HEK293 (cell line): ENCODE results near the gene WASL.

Source experiments
- CTCF ChIA-PET: fragments of 350-600 bp; formaldehyde crosslinking; extraction: SDS; loops from one replicate; lab custom pipeline; 2021; ENCODE audit warnings: antibody characterized with exemption; lab: Yijun Ruan, JAX
- POLR2A ChIA-PET: fragments of 300-600 bp; formaldehyde crosslinking; extraction: SDS; loops from one replicate; lab custom pipeline; 2020; ENCODE audit warnings: antibody characterized with exemption, inconsistent platforms; lab: Yijun Ruan, JAX
- H3K27ac ChIP-seq: fragments of 200-500 bp; sonication (Bioruptor generic); 2 replicates; pipeline ENCODE4 v1.5.1; 2014; ENCODE audit warnings: low read depth, low read length, control low read depth, inconsistent platforms; ENCODE audit errors: extremely low read depth
- H3K36me3 ChIP-seq, 2 experiments: fragments of 200-500 bp in 1 of 2; sonication (Bioruptor generic) in 1 of 2; 1 replicate in 1 of 2; 2 replicates in 1 of 2; pipeline ENCODE4 v1.5.1; 2014 to 2017; ENCODE audit warnings: inconsistent platforms in 2 of 2, low read length in 2 of 2; ENCODE audit not compliant: control insufficient read depth in 2 of 2, insufficient read depth in 1 of 2
- H3K4me1 ChIP-seq: fragments of 200-500 bp; sonication (Bioruptor generic); 2 replicates; pipeline ENCODE4 v1.5.1; 2014; ENCODE audit warnings: mild to moderate bottlenecking, low read length, inconsistent platforms; ENCODE audit not compliant: control insufficient read depth, insufficient read depth
- H3K4me3 ChIP-seq: 2 replicates; pipeline ENCODE4 v1.5.1; 2011; ENCODE audit warnings: low read depth, mild to moderate bottlenecking, control low read depth, low read length, moderate library complexity
- H3K9me3 ChIP-seq: fragments of 200-500 bp; sonication (Bioruptor generic); 2 replicates; pipeline ENCODE4 v1.5.1; 2014; ENCODE audit warnings: low read depth, low read length, inconsistent platforms; ENCODE audit not compliant: control insufficient read depth, insufficient read depth
- FEZF1 ChIP-seq: fragments of 450-650 bp; formaldehyde crosslinking; IDR thresholded peaks from 2 replicates; pipeline ENCODE4 v1.5.1; 2016; ENCODE audit warnings: missing biosample characterization, missing genetic modification characterization
- GLIS1 ChIP-seq: fragments of 450-650 bp; formaldehyde crosslinking; IDR thresholded peaks from 2 replicates; pipeline ENCODE4 v1.5.1; 2016; ENCODE audit warnings: missing biosample characterization, missing genetic modification characterization
- OSR2 ChIP-seq: fragments of 450-650 bp; formaldehyde crosslinking; IDR thresholded peaks from 2 replicates; pipeline ENCODE4 v1.5.1; 2016; ENCODE audit warnings: missing biosample characterization, missing genetic modification characterization
- PBX3 ChIP-seq: sonication (generic); formaldehyde crosslinking; IDR thresholded peaks from 2 replicates; pipeline ENCODE4 v1.8.1; 2022; ENCODE audit warnings: mild to moderate bottlenecking, moderate library complexity, missing genetic modification reagents
- WT1 ChIP-seq: fragments of 450-650 bp; formaldehyde crosslinking; IDR thresholded peaks from 2 replicates; pipeline ENCODE4 v1.5.1; 2016; ENCODE audit warnings: missing biosample characterization, missing genetic modification characterization
- ZBTB21 ChIP-seq: fragments of 450-650 bp; formaldehyde crosslinking; IDR thresholded peaks from 2 replicates; pipeline ENCODE4 v1.5.1; 2017; ENCODE audit warnings: missing biosample characterization, missing genetic modification characterization
- ZNF157 ChIP-seq: fragments of 450-650 bp; formaldehyde crosslinking; IDR thresholded peaks from 2 replicates; pipeline ENCODE4 v1.5.1; 2016; ENCODE audit warnings: missing biosample characterization, missing genetic modification characterization
- ZNF211 ChIP-seq: fragments of 450-650 bp; formaldehyde crosslinking; IDR thresholded peaks from 2 replicates; pipeline ENCODE4 v1.5.1; 2016; ENCODE audit warnings: low read depth, missing biosample characterization, missing genetic modification characterization
- ZNF302 ChIP-seq: fragments of 450-650 bp; formaldehyde crosslinking; IDR thresholded peaks from 2 replicates; pipeline ENCODE4 v1.5.1; 2016; ENCODE audit warnings: missing biosample characterization, missing genetic modification characterization, low read depth
- ZNF324 ChIP-seq: fragments of 450-650 bp; formaldehyde crosslinking; IDR thresholded peaks from 2 replicates; pipeline ENCODE4 v1.5.1; 2016; ENCODE audit warnings: missing biosample characterization, missing genetic modification characterization
- ZNF398 ChIP-seq: fragments of 450-650 bp; formaldehyde crosslinking; IDR thresholded peaks from 2 replicates; pipeline ENCODE4 v1.5.1; 2017; ENCODE audit warnings: missing biosample characterization, missing genetic modification characterization
- ZNF488 ChIP-seq: fragments of 450-650 bp; formaldehyde crosslinking; IDR thresholded peaks from 2 replicates; pipeline ENCODE4 v1.5.1; 2016; ENCODE audit warnings: missing biosample characterization, missing genetic modification characterization
- ZNF510 ChIP-seq: fragments of 450-650 bp; formaldehyde crosslinking; IDR thresholded peaks from 2 replicates; pipeline ENCODE4 v1.5.1; 2018; ENCODE audit warnings: mild to moderate bottlenecking, missing genetic modification characterization, missing biosample characterization; ENCODE audit not compliant: insufficient replicate concordance
- ZNF521 ChIP-seq: fragments of 450-650 bp; formaldehyde crosslinking; IDR thresholded peaks from 2 replicates; pipeline ENCODE4 v1.5.1; 2017; ENCODE audit warnings: missing biosample characterization, mild to moderate bottlenecking, missing genetic modification characterization
- ZNF549 ChIP-seq: fragments of 450-650 bp; IDR thresholded peaks from 2 replicates; pipeline ENCODE4 v1.5.1; 2018; ENCODE audit warnings: missing biosample characterization, missing genetic modification characterization, mild to moderate bottlenecking, inconsistent platforms, moderate library complexity
- ZNF571 ChIP-seq: fragments of 450-650 bp; formaldehyde crosslinking; IDR thresholded peaks from 2 replicates; pipeline ENCODE4 v1.5.0; 2017; ENCODE audit warnings: missing biosample characterization, missing genetic modification characterization
- ZNF585B ChIP-seq: fragments of 450-650 bp; formaldehyde crosslinking; IDR thresholded peaks from 2 replicates; pipeline ENCODE4 v1.5.1; 2016; ENCODE audit warnings: missing biosample characterization, missing genetic modification characterization
- ZNF621 ChIP-seq: fragments of 450-650 bp; formaldehyde crosslinking; IDR thresholded peaks from 2 replicates; pipeline ENCODE4 v1.5.1; 2017; ENCODE audit warnings: missing biosample characterization, missing genetic modification characterization
- ZNF792 ChIP-seq: fragments of 450-650 bp; formaldehyde crosslinking; IDR thresholded peaks from 2 replicates; pipeline ENCODE4 v1.5.1; 2016; ENCODE audit warnings: missing biosample characterization, missing genetic modification characterization
- ZNF837 ChIP-seq: fragments of 450-650 bp; formaldehyde crosslinking; IDR thresholded peaks from 2 replicates; pipeline ENCODE4 v1.5.1; 2016; ENCODE audit warnings: missing biosample characterization, missing genetic modification characterization
- ZSCAN16 ChIP-seq: fragments of 450-650 bp; formaldehyde crosslinking; IDR thresholded peaks from 2 replicates; pipeline ENCODE4 v1.5.1; 2016; ENCODE audit warnings: missing biosample characterization, missing genetic modification characterization
- TF ChIP-seq, protein P1 (sequence below): fragments of 450-650 bp; formaldehyde crosslinking; IDR thresholded peaks from 2 replicates; pipeline ENCODE4 v1.5.1; 2016; ENCODE audit warnings: missing biosample characterization, missing genetic modification characterization
- TF ChIP-seq, protein P2 (sequence below): fragments of 450-650 bp; formaldehyde crosslinking; IDR thresholded peaks from 2 replicates; pipeline ENCODE4 v1.5.1; 2017; ENCODE audit warnings: missing biosample characterization, mild to moderate bottlenecking, missing genetic modification characterization, moderate library complexity
- TF ChIP-seq, protein P3 (sequence below): fragments of 450-650 bp; formaldehyde crosslinking; IDR thresholded peaks from 2 replicates; pipeline ENCODE4 v1.5.1; 2016; ENCODE audit warnings: missing biosample characterization, missing genetic modification characterization

Gene WASL

DNA sequence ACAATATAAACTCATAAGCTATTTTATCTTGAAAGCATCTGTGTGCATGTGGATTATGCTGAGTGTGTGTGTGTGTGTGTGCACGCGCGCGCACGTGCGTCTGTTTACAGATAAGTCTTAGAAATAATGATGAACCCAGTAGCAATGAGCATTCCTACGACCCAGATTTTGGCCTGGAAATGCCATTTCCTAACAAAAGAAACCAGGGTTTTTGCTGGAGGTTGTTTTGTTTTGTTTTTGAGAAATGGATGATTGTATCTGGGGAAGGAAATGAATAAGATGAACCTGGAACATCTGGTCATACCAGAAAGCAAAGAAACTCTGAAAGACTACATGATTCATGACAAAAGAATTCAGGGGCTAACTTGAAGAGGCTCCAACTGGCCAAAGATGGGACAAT lies 115.2 kb downstream of the WASL start:
- H3K9me3 ChIP-seq: no peaks in the 10 kb centered on the region
- H3K36me3 ChIP-seq: no peaks in the 10 kb centered on the region
- no peaks in the 10 kb centered on the region for H3K4me1 ChIP-seq
- H3K27ac ChIP-seq: no peak overlapping the region
- CTCF ChIA-PET: interaction anchor here (0.6 to 4.6 kb wide), 6 partner anchors 9 to 231 kb away, joined by 3 to 29 read pairs (median 4); no protein-coding TSS in a partner anchor
- POLR2A ChIA-PET: no interaction called here
- H3K4me3 ChIP-seq: no peak overlapping the region
- TF ChIP-seq ZBTB21 (tag by site-specific recombination) (no peak), PBX3 (CRISPR knock-in tag) (no peak), WT1 (tag by site-specific recombination) (no peak), ZNF211 (tag by site-specific recombination) (no peak)
- TF ChIP-seq, protein P1, sequence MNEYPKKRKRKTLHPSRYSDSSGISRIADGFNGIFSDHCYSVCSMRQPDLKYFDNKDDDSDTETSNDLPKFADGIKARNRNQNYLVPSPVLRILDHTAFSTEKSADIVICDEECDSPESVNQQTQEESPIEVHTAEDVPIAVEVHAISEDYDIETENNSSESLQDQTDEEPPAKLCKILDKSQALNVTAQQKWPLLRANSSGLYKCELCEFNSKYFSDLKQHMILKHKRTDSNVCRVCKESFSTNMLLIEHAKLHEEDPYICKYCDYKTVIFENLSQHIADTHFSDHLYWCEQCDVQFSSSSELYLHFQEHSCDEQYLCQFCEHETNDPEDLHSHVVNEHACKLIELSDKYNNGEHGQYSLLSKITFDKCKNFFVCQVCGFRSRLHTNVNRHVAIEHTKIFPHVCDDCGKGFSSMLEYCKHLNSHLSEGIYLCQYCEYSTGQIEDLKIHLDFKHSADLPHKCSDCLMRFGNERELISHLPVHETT (tag by site-specific recombination): no peak

- TF ChIP-seq ZNF510 (tag by site-specific recombination) (no peak), ZNF324 (tag by site-specific recombination) (no peak), ZNF571 (tag by site-specific recombination) (no peak), ZSCAN16 (tag by site-specific recombination) (no peak), ZNF585B (tag by site-specific recombination) (no peak), ZNF302 (tag by site-specific recombination) (no peak), ZNF157 (tag by site-specific recombination) (no peak), ZNF549 (tag by site-specific recombination) (no peak), ZNF837 (tag by site-specific recombination) (no peak), ZNF521 (no peak), GLIS1 (tag by site-specific recombination) (no peak), OSR2 (tag by site-specific recombination) (no peak), ZNF792 (tag by site-specific recombination) (no peak), ZNF398 (tag by site-specific recombination) (no peak), ZNF621 (tag by site-specific recombination) (no peak), FEZF1 (no peak), ZNF488 (tag by site-specific recombination) (no peak)
- TF ChIP-seq, protein P2, sequence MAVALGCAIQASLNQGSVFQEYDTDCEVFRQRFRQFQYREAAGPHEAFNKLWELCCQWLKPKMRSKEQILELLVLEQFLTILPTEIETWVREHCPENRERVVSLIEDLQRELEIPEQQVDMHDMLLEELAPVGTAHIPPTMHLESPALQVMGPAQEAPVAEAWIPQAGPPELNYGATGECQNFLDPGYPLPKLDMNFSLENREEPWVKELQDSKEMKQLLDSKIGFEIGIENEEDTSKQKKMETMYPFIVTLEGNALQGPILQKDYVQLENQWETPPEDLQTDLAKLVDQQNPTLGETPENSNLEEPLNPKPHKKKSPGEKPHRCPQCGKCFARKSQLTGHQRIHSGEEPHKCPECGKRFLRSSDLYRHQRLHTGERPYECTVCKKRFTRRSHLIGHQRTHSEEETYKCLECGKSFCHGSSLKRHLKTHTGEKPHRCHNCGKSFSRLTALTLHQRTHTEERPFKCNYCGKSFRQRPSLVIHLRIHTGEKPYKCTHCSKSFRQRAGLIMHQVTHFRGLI (tag by site-specific recombination): no peak
- TF ChIP-seq, protein P3, sequence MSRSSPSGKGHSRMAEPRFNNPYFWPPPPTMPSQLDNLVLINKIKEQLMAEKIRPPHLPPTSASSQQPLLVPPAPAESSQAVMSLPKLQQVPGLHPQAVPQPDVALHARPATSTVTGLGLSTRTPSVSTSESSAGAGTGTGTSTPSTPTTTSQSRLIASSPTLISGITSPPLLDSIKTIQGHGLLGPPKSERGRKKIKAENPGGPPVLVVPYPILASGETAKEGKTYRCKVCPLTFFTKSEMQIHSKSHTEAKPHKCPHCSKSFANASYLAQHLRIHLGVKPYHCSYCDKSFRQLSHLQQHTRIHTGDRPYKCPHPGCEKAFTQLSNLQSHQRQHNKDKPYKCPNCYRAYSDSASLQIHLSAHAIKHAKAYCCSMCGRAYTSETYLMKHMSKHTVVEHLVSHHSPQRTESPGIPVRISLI (tag by site-specific recombination): no peak
- CTCF ChIA-PET: interaction anchor here (1.1 kb wide), 2 partner anchors 69 to 240 kb away, joined by 3 to 4 read pairs; no protein-coding TSS in a partner anchor
- Histone ChIP-seq H3K27ac (no peak overlapping the region), H3K9me3 (no peaks in the 10 kb centered on the region), H3K4me1 (no peaks in the 10 kb centered on the region), H3K4me3 (no peak overlapping the region), H3K36me3 (no peaks in the 10 kb centered on the region)
- POLR2A ChIA-PET: no interaction called here
Measured at GRCh38 chr7:123632808-123633207, 116.0 kb downstream of the WASL start.
